Fibroblast of pulmonary artery (primary cell): ENCODE results near the gene FABP7.
"Not testable (repeated sequence)": the region's sequence is repeated elsewhere in the genome, so short reads cannot be mapped to it uniquely, and the experiment has no call there.

Experiments used
- DNase-seq: peaks from one replicate; pipeline ENCODE4 v3.0.0-alpha.2; 2010; ENCODE audit warnings: low read depth
- H3K4me3 ChIP-seq: replicated peaks from 2 replicates; pipeline ENCODE4 v1.5.1; 2011; ENCODE audit warnings: low read depth, mild to moderate bottlenecking, control low read depth, low read length, moderate library complexity
- TF ChIP-seq, protein P1 (sequence below): IDR thresholded peaks from 2 replicates; pipeline ENCODE4 v1.5.1; 2011; ENCODE audit warnings: mild to moderate bottlenecking, control low read depth, low read length, inconsistent platforms; ENCODE audit errors: missing control alignments

The FABP7 gene

DNA sequence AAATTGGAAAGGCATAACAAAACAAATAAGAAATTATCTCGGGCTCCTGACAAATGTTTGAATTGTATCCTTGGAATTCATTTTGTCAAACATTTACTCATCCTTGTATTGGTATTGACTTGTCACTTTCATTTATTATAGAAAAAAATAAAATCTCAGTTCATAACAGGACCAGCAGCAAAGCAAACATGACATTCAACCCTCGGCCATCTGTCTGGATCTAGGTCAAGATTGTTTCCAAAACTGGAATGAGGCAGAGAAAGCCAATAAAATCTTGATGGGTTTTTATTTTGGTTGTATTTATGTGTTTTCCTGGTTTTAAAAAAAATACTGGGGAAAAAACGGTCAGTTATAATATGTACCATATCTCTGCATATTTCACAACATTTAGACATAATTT, 42.9 kb upstream of the FABP7 start:
- no peak overlapping the region for H3K4me3 ChIP-seq
- TF ChIP-seq, protein P1, sequence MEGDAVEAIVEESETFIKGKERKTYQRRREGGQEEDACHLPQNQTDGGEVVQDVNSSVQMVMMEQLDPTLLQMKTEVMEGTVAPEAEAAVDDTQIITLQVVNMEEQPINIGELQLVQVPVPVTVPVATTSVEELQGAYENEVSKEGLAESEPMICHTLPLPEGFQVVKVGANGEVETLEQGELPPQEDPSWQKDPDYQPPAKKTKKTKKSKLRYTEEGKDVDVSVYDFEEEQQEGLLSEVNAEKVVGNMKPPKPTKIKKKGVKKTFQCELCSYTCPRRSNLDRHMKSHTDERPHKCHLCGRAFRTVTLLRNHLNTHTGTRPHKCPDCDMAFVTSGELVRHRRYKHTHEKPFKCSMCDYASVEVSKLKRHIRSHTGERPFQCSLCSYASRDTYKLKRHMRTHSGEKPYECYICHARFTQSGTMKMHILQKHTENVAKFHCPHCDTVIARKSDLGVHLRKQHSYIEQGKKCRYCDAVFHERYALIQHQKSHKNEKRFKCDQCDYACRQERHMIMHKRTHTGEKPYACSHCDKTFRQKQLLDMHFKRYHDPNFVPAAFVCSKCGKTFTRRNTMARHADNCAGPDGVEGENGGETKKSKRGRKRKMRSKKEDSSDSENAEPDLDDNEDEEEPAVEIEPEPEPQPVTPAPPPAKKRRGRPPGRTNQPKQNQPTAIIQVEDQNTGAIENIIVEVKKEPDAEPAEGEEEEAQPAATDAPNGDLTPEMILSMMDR: no peak
- DNase-seq: no peak

DNA sequence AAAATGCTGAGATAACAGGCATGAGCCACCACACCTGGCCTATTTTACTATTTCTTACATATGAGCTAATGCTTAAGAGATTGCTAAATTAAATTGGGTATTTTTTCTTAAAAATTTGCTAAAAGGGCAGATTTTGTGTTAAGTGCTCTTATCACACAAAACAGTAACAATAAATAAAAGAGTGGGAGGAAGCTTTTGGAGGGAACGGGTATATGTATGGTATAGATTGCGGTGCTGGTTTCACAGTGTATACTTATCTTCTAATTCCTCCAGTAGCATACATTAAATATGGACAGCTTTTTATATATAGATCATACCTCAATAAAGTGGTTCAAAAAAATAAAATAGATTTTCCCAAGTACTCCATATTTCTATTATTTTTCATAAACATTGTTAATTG, 39.4 kb upstream of the FABP7 start:
- DNase-seq: no peak
- H3K4me3 ChIP-seq: no peak overlapping the region
- TF ChIP-seq, protein P1: no peak

DNA sequence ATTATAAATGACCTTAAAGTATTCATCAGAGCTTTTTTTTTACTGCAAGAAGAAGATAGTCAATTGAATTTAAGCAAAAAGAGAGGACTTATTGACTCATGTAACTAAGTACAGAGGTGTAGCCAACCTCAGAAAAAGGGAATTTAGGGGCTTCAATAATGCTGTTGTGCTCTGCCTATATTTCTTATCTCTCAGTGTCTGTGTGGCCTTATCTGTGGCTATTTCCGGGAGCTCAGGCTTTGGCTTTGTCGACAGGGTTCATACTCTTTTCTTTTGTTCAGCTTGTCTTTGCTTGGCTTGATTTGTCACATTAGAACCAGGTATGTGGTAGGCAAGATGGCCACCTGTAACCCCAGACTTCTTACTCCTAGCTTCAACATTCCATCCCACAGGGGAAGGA, 38.6 kb upstream of the FABP7 start:
- H3K4me3 ChIP-seq: no peak overlapping the region
- TF ChIP-seq, protein P1: no peak
- no peak for DNase-seq

DNA sequence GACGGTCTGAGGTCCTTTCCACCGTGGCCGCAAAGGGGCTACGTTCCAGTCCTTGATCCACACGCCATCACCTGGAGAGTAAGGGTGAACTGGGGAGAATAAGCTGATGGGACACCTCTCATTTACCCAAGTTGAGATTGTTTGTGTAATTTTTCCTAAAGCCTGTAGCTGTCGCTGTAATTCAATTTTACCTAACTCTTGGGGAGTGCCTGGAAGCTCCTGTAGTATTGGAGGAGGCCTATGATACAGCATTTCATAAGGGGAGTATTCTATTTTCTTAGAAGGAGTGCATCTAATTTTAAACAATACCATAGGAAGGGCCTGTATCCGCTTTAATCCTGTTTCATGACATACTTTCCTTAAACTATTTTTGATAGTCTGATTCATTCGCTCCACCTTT, 35.3 kb upstream of the FABP7 start:
- DNase-seq: peak; percentile 20
- not testable (repeated sequence) for H3K4me3 ChIP-seq
- TF ChIP-seq, protein P1: peak; percentile 42

DNA sequence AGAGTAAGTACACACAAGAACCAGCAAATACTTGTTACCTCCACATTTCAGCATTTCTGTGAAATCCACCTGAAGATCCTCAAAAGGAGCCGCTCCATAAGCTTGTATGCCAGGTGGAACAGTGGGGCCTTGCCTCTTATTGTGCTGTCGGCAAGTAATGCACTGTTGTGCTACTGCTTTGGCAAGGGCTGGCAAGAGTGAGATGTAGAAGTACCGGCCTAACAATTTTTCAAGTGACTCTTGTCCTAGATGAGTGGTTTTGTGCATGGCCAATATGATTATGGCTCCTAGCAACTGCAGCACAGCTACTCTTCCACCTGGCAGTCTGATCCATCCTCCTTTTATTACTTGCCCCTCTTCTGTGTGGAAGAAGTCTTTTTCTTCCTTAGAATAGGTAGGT, 34.7 kb upstream of the FABP7 start:
- DNase-seq, H3K4me3 ChIP-seq: not testable (repeated sequence)

DNA sequence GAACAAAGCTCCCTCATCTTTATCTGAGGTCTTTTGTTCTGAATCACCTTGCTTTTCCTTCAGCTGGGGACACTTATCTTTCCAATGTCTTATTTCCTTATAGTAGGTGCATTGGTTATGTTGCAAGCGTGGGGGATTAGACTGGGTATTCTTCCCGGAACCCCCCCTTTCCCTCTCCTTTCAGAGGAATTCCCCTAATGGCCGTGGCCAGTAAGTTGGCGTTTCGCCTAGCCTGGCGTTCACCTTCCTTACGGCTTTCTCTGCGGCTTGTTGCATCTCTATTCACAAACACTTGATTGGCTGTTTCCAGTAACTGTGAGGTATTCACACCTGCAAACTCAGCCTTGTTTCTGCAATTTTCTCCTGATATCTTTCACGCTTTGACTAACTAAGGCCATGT, 32.8 kb upstream of the FABP7 start:
- TF ChIP-seq, protein P1: no peak
- H3K4me3 ChIP-seq: no peak overlapping the region
- no peak for DNase-seq

DNA sequence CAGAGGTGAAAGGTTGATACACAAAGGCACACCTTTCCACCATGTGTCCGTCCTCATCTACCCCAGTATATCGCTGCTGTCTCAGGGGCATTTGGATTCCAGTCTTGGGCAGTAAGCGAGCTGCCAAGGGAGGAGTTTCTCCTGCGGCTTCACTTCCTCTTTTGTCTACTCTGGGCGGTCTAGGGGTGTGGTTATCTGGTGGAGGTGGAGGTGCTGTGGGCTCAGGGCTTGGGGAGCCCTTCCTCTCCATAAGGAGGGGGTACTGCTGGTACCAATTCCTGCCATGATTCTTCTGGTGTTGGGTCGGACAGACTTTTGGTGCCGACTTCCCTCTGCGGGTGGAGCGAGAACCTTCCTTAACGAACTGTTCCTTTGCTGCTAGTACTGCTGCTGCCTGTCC, 31.9 kb upstream of the FABP7 start:
- no peak for DNase-seq
- TF ChIP-seq, protein P1: no peak
- H3K4me3 ChIP-seq: no peak overlapping the region

DNA sequence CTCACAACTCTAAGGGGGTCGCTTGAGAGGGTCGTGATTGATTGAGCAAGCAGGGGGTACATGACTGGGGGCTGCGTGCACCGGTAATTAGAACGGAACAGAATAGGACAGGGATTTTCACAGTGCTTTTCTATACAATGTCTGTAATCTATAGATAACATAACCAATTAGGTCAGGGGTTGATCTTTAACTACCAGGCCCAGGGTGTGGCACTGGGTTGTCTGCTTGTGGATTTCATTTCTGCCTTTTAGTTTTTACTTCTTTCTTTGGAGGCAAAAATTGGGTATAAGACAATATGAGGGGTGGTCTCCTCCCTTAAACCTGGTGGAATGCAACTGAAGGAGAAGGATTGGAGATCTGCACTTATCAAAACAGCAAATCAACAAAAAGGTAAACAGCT, 30.6 kb upstream of the FABP7 start:
- DNase-seq, H3K4me3 ChIP-seq: not testable (repeated sequence)
